GM12878 (cell line): ENCODE measurements around the gene COG4. TPM values are rescaled to one million over a fixed set of nuclear protein-coding genes. Genes with fewer than 3 reads are reported as not detected.

ENCODE experiments used
- ATF2 ChIP-seq: IDR thresholded peaks from 2 replicates; pipeline ENCODE4 v1.6.1; 2012; ENCODE audit warnings: low read length, inconsistent platforms
- BCL11A ChIP-seq: IDR thresholded peaks from 2 replicates; pipeline ENCODE4 v1.6.1; 2011; ENCODE audit warnings: low read depth, low read length
- CTCF ChIP-seq, 3 experiments: IDR thresholded peaks in 2 of 3; conservative IDR thresholded peaks in 1 of 3; 2 replicates each; pipeline ENCODE4 v1.5.1; 2011; ENCODE audit warnings: low read depth in 3 of 3, low read length in 3 of 3, mild to moderate bottlenecking in 3 of 3, control low read depth in 2 of 3, moderate library complexity in 2 of 3, inconsistent platforms in 1 of 3, mixed read lengths in 1 of 3; ENCODE audit not compliant: control insufficient read depth in 2 of 3, insufficient read depth in 1 of 3; ENCODE audit errors: extremely low read depth in 1 of 3
- EGR1 ChIP-seq, 2 experiments: IDR thresholded peaks; 1 replicate in 1 of 2; 2 replicates in 1 of 2; pipeline ENCODE4 v1.6.1; 2011 to 2012; ENCODE audit warnings: low read depth in 2 of 2, low read length in 2 of 2, borderline replicate concordance in 1 of 2, mild to moderate bottlenecking in 1 of 2, moderate library complexity in 1 of 2
- ETV6 ChIP-seq, 2 experiments: fragments of 450-650 bp in 1 of 2; IDR thresholded peaks in 1 of 2; conservative IDR thresholded peaks in 1 of 2; 2 replicates each; pipeline ENCODE4 v1.6.1; 2014; ENCODE audit warnings: antibody characterized with exemption in 1 of 2, borderline replicate concordance in 1 of 2, low read depth in 1 of 2, mild to moderate bottlenecking in 1 of 2, moderate library complexity in 1 of 2
- IKZF2 ChIP-seq, 2 experiments: fragments of 450-650 bp; IDR thresholded peaks; 2 replicates each; pipeline ENCODE4 v1.6.1; 2017; ENCODE audit warnings: mild to moderate bottlenecking in 2 of 2, moderate library complexity in 2 of 2
- LARP7 ChIP-seq: fragments of 450-650 bp; IDR thresholded peaks from 2 replicates; pipeline ENCODE4 v1.6.1; 2017; ENCODE audit warnings: mild to moderate bottlenecking
- MEF2A ChIP-seq: IDR thresholded peaks from 2 replicates; pipeline ENCODE4 v1.6.1; 2011; ENCODE audit warnings: low read depth, mild to moderate bottlenecking, low read length, moderate library complexity; ENCODE audit not compliant: insufficient read depth
- MTA3 ChIP-seq: IDR thresholded peaks from 2 replicates; pipeline ENCODE4 v1.6.1; 2012; ENCODE audit warnings: low read length, inconsistent platforms, borderline replicate concordance
- POLR2AphosphoS2 ChIP-seq: IDR thresholded peaks from 2 replicates; pipeline ENCODE4 v1.6.1; 2011; ENCODE audit warnings: low read depth, mild to moderate bottlenecking, low read length, improper control_type of control experiment, moderate library complexity
- POLR2AphosphoS5 ChIP-seq: IDR thresholded peaks from 2 replicates; pipeline ENCODE4 v1.6.1; 2011; ENCODE audit warnings: mild to moderate bottlenecking, low read length, inconsistent platforms
- SIN3A ChIP-seq: IDR thresholded peaks from 2 replicates; pipeline ENCODE4 v1.6.1; 2012; ENCODE audit warnings: low read depth, low read length, improper control_type of control experiment
- SKIL ChIP-seq: fragments of 450-650 bp; IDR thresholded peaks from 2 replicates; pipeline ENCODE4 v1.6.1; 2017; ENCODE audit warnings: mild to moderate bottlenecking, low read depth, inconsistent platforms; ENCODE audit not compliant: poor library complexity, severe bottlenecking
- SP1 ChIP-seq: IDR thresholded peaks from one replicate; pipeline ENCODE4 v1.6.1; 2011; ENCODE audit warnings: low read depth, low read length
- TCF3 ChIP-seq: IDR thresholded peaks from 2 replicates; pipeline ENCODE4 v1.6.1; 2012; ENCODE audit warnings: low read depth, mild to moderate bottlenecking, low read length, borderline replicate concordance; ENCODE audit not compliant: insufficient read depth
- YBX1 ChIP-seq: fragments of 450-650 bp; IDR thresholded peaks from 2 replicates; pipeline ENCODE4 v1.6.1; 2016; ENCODE audit warnings: antibody characterized with exemption
- YY1 ChIP-seq: IDR thresholded peaks from 2 replicates; pipeline ENCODE4 v1.6.1; 2011; ENCODE audit warnings: low read depth, mild to moderate bottlenecking, low read length
- ZNF217 ChIP-seq: fragments of 450-650 bp; IDR thresholded peaks from 2 replicates; pipeline ENCODE4 v1.6.1; 2017; ENCODE audit warnings: antibody characterized with exemption, mild to moderate bottlenecking
- ZNF24 ChIP-seq: fragments of 450-650 bp; IDR thresholded peaks from 2 replicates; pipeline ENCODE4 v1.6.1; 2017; ENCODE audit warnings: antibody characterized with exemption, mild to moderate bottlenecking
- polyA plus RNA-seq, 11 experiments: library from polyadenylated mRNA; depleted of rRNA in 4 of 11; unstranded in 6 of 11; stranded (reverse) in 5 of 11; fragments of >200 nt; fragmentation: Nextera tagmentation in 4 of 11; fragmentation: Illumina TruSeq in 1 of 11; extraction: Ambion mirVana in 4 of 11; extraction: Trizol in 1 of 11; gene quantifications; 1 replicate in 1 of 11; 2 replicates in 10 of 11; pipeline versions ENCODE4 v1.2.1 to v1.2.3, GENCODE V29; 2011 to 2016; ENCODE audit warnings: inconsistent platforms in 2 of 11, missing spikeins in 2 of 11, low read depth in 1 of 11
- total RNA-seq, 4 experiments: library from RNA; depleted of rRNA in 3 of 4; stranded (reverse); fragments of >200 nt in 3 of 4; fragmentation: Illumina TruSeq in 1 of 4; extraction: Trizol in 1 of 4; gene quantifications; 2 replicates each; pipeline versions ENCODE4 v1.2.1 to v1.2.3, GENCODE V29; 2013 to 2021
- TF ChIP-seq, protein P1 (sequence below): IDR thresholded peaks from 2 replicates; pipeline ENCODE4 v1.6.1; 2011; ENCODE audit warnings: borderline replicate concordance, low read depth, mild to moderate bottlenecking, moderate library complexity, low read length; ENCODE audit not compliant: insufficient read depth, poor library complexity, severe bottlenecking

COG4 gene
- total and polyA plus RNA-seq, 10 of the 15 experiments (the other 5 are each of a cell fraction or from before 2014, with no cell fraction given) = 7.0 to 57.7 (median 33.0) TPM

DNA sequence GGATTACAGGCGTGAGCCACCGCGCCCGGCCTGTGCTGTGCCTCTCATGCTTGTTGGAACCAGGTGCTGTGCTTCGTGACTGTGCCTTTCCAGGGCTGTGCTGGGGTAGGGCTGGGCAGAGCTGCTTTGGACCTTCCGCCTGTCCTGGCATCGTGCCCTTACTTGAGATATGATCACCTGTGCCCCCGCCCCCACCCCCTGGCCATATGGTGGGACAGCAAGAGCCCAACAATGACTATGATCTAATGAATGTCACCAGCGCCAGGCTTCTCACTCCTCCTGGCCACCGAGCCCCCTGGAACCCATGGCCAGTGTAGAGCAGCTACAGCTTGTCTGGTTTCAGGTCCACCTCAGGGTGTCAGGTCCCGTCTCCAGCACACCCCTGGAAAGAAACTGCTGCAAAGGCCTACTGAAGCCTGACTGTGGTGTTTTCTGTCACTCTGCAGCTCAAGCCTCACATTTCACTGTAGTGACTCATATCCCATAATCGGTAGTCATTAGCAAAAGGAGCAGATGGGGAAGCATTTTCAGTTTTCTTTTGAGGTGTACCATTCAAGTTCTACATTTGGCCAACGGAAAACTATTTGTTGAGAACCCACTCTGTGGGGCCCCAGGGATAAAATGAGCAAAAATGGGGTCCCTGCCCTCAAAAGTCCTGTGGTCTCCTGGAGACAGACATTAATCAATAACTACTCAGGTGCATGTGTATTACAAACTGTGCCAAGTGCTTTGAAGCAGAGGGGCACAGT is 46.9 kb downstream of the COG4 start (continued):
- TF ChIP-seq CTCF (IDR thresholded peaks at IDR 0.05 in 2 of 3, conservative IDR thresholded peaks at IDR 0.05 in 1 of 3; ENCODE audit: control insufficient read depth in 2 of 3, extremely low read depth in 1 of 3, insufficient read depth in 1 of 3, low read depth in 3 of 3, low read length in 3 of 3) (no peak), MTA3 (peak; percentile 27; the same call in 1 of the 2 replicates), POLR2AphosphoS2 (no peak), BCL11A (peak; percentile 97), ETV6 (conservative IDR thresholded peaks at IDR 0.05 in 1 of 2, IDR thresholded peaks at IDR 0.05 in 1 of 2; ENCODE audit: borderline replicate concordance in 1 of 2, low read depth in 1 of 2) (peak in 1 of 2 experiments; percentile 75; a peak in 1 of 4 replicates), LARP7 (no peak), SIN3A (0 out of 2 replicates have a peak, but pooled peaks have one; percentile 45), ZNF217 (0 out of 2 replicates have a peak, but pooled peaks have one; percentile 57), YBX1 (no peak), ATF2 (peak; percentile 94), IKZF2 (IDR thresholded peaks at IDR 0.05) (peak; percentile 98), TCF3 (0 out of 2 replicates have a peak, but pooled peaks have one; percentile 34), SKIL (peak; percentile 90), ZNF24 (0 out of 2 replicates have a peak, but pooled peaks have one; percentile 41), YY1 (peak; percentile 55; the same call in 1 of the 2 replicates), POLR2AphosphoS5 (peak; percentile 60; the same call in 1 of the 2 replicates), EGR1 (IDR thresholded peaks at IDR 0.05; ENCODE audit: borderline replicate concordance in 1 of 2, low read depth in 2 of 2, low read length in 2 of 2) (no peak), SP1 (peak; percentile 37), MEF2A (peak; percentile 80)
- TF ChIP-seq, protein P1, sequence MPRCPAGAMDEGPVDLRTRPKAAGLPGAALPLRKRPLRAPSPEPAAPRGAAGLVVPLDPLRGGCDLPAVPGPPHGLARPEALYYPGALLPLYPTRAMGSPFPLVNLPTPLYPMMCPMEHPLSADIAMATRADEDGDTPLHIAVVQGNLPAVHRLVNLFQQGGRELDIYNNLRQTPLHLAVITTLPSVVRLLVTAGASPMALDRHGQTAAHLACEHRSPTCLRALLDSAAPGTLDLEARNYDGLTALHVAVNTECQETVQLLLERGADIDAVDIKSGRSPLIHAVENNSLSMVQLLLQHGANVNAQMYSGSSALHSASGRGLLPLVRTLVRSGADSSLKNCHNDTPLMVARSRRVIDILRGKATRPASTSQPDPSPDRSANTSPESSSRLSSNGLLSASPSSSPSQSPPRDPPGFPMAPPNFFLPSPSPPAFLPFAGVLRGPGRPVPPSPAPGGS = peak; percentile 31
